ENCODE data around the gene HOXD11. TPM values are rescaled to one million over a fixed set of nuclear protein-coding genes. Genes with fewer than 3 reads are reported as not detected.

The HOXD11 gene
- polyA plus RNA-seq, 1 experiment, result not detected

DNA sequence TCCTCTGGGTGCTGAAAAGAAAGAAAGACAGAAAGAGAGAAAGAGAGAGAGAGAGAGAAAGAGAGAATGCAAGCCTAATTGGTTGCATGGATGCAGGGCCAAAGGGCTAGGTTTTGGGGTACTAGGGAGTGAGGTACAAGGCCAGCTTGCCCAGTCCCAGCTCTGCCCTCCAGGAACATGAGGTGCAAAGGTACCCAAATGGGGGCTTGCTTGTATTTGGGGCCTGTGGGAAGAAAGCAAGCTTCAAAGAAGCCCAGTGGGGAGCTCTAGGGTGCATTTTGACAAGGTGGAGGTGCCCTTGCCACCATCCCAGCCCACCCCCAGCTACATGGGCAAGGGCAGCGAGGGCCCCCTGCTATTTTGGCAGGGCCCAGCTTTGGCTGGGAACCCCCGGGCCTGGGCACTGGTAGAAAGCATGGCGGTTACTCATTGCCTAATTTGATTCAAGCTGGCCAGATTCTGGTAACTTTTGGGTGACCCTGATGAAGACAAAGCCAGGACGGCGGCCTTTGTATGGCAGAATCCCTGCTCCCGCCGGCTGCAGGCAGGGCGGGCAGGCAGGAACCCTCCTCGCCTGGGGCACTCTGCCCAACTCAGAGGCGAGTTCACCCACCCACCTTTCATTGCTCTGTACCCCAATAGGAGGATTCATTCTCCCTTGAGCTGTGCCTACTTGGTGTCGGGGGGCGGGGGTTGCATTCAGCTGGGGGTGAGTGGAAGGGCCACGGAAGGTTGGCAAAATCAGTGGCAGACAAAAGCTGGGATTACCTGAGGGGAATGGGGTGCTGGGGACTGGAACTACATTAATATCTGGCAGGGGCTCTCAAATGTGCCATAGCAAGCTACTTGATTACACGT, 43.7 kb downstream of the HOXD11 start:
- no peak for DNase-seq (ENCODE audit: low read depth, low spot score)
- POLR2A ChIA-PET, result no interaction called here
- Histone ChIP-seq H3K27me3 (ENCODE audit: control insufficient read depth, insufficient read depth, low read length) (peaks cover 93% of the 10 kb centered on the region), H3K27ac (ENCODE audit: low read depth, low read length) (no peak overlapping the region), H3K9me3 (ENCODE audit: control insufficient read depth, insufficient read depth, low read length) (peaks cover 4% of the 10 kb centered on the region; the same call in 1 of the 2 replicates), H3K4me3 (ENCODE audit: low read depth, low read length) (no peak overlapping the region)
- TF ChIP-seq, protein P1, sequence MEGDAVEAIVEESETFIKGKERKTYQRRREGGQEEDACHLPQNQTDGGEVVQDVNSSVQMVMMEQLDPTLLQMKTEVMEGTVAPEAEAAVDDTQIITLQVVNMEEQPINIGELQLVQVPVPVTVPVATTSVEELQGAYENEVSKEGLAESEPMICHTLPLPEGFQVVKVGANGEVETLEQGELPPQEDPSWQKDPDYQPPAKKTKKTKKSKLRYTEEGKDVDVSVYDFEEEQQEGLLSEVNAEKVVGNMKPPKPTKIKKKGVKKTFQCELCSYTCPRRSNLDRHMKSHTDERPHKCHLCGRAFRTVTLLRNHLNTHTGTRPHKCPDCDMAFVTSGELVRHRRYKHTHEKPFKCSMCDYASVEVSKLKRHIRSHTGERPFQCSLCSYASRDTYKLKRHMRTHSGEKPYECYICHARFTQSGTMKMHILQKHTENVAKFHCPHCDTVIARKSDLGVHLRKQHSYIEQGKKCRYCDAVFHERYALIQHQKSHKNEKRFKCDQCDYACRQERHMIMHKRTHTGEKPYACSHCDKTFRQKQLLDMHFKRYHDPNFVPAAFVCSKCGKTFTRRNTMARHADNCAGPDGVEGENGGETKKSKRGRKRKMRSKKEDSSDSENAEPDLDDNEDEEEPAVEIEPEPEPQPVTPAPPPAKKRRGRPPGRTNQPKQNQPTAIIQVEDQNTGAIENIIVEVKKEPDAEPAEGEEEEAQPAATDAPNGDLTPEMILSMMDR (IDR thresholded peaks at IDR 0.05; ENCODE audit: low read depth, low read length), result no peak
- CTCF ChIA-PET, result interaction anchor here (0.8 to 1.6 kb wide), 3 partner anchors 11 to 304 kb away, joined by 3 to 11 read pairs (median 3); no protein-coding TSS in a partner anchor

DNA sequence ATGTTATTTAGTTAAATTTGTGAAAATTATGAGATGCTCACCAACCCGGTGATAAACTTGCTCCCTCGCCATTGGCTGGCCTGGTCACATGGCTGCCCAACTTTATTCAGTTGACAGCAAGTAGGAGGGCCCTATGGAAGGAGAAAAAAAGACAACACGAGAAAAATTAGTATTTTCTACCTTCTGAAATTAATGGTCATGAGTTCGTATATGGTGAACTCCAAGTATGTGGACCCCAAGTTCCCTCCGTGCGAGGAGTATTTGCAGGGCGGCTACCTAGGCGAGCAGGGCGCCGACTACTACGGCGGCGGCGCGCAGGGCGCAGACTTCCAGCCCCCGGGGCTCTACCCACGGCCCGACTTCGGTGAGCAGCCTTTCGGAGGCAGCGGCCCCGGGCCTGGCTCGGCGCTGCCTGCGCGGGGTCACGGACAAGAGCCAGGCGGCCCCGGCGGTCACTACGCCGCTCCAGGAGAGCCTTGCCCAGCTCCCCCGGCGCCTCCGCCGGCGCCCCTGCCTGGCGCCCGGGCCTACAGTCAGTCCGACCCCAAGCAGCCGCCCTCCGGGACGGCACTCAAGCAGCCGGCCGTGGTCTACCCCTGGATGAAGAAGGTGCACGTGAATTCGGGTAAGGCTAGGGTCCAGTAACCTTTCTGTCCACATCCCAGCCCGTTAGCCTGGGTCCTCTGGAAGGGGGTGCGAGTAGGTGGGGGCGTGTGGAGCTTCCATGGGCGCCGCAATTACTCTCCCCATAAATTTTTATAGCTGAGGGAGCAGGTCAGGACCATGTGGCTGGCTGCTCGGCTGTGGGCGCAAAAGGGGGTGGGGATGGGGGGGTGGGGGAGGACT, 44.6 kb downstream of the HOXD11 start, which contains the start of gene HOXD4:
Gene HOXD4, plus strand, starts transcription at position 109 of the 846 bp plus-strand sequence. Its CDS starts 84 bp downstream, at position 193.
- ChIA-PET CTCF (interaction anchor here (0.8 to 1.3 kb wide), 2 partner anchors 11 to 303 kb away, joined by 3 to 11 read pairs; no protein-coding TSS in a partner anchor), POLR2A (no interaction called here)
- no peak within 1 kb of the TSS for H3K27ac ChIP-seq (ENCODE audit: low read depth, low read length)
- TF ChIP-seq, protein P1 (IDR thresholded peaks at IDR 0.05; ENCODE audit: low read depth, low read length), result no peak
- no peak within 1 kb of the TSS for H3K4me3 ChIP-seq (ENCODE audit: low read depth, low read length)
- peaks cover 94% of the 10 kb centered on the region for H3K27me3 ChIP-seq (ENCODE audit: control insufficient read depth, insufficient read depth, low read length)
- peaks cover 8% of the 10 kb centered on the region; the same call in 1 of the 2 replicates for H3K9me3 ChIP-seq (ENCODE audit: control insufficient read depth, insufficient read depth, low read length)
- DNase-seq (ENCODE audit: low read depth, low spot score), result no peak

DNA sequence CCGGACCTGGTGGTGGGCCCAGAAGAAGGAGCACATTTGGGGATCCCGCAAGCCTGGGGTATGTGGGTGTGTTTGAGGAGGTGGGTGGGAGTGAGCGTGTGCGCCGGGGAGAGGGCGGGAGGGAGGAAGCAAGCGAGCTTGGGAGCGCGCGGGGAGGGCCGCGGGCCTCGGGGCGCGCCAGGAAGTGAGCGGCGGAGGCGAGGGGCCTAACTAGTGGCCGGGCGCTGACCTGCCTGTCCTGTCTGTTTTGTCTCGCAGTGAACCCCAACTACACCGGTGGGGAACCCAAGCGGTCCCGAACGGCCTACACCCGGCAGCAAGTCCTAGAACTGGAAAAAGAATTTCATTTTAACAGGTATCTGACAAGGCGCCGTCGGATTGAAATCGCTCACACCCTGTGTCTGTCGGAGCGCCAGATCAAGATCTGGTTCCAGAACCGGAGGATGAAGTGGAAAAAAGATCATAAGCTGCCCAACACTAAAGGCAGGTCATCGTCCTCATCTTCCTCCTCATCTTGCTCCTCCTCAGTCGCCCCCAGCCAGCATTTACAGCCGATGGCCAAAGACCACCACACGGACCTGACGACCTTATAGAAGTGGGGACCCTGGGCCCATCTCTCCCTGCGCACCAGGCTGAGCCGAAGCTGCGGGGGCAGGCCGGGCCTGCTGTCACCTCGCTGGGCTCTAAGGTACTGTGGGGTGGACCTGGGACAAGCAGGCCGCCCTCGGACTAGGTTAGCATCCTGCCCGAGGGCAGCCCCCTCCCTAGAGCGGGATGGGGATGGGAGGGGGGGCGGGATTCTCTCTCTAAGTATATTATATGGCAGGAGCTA, 45.5 kb downstream of the HOXD11 start:
- Histone ChIP-seq H3K27ac (ENCODE audit: low read depth, low read length) (no peak overlapping the region), H3K9me3 (ENCODE audit: control insufficient read depth, insufficient read depth, low read length) (peaks cover 12% of the 10 kb centered on the region; the same call in 1 of the 2 replicates), H3K27me3 (ENCODE audit: control insufficient read depth, insufficient read depth, low read length) (peaks cover 94% of the 10 kb centered on the region), H3K4me3 (ENCODE audit: low read depth, low read length) (no peak overlapping the region)
- DNase-seq (ENCODE audit: low read depth, low spot score), result no peak
- ChIA-PET POLR2A (no interaction called here), CTCF (no interaction called here)
- TF ChIP-seq, protein P1 (IDR thresholded peaks at IDR 0.05; ENCODE audit: low read depth, low read length), result no peak

- CTCF ChIA-PET, result interaction anchor here (0.7 to 1.8 kb wide), 6 partner anchors 15 to 499 kb away, joined by 3 to 8 read pairs (median 4); no protein-coding TSS in a partner anchor
- DNase-seq (ENCODE audit: low read depth, low spot score), result no peak
- TF ChIP-seq, protein P1 (IDR thresholded peaks at IDR 0.05; ENCODE audit: low read depth, low read length), result no peak
- H3K27ac ChIP-seq (ENCODE audit: low read depth, low read length), result no peak overlapping the region
- H3K4me3 ChIP-seq (ENCODE audit: low read depth, low read length), result no peak overlapping the region
- H3K27me3 ChIP-seq (ENCODE audit: control insufficient read depth, insufficient read depth, low read length), result peaks cover 93% of the 10 kb centered on the region
- POLR2A ChIA-PET, result interaction anchor here (0.6 kb wide), 1 partner anchor 245 kb away, joined by 4 read pairs; no protein-coding TSS in a partner anchor
- peaks cover 14% of the 10 kb centered on the region; the same call in 1 of the 2 replicates for H3K9me3 ChIP-seq (ENCODE audit: control insufficient read depth, insufficient read depth, low read length)
These were observed 47.6 kb downstream of the HOXD11 start for GRCh38 chr2:176154576-176155252.

All from AG04450 (cell line).